Adipocyte (in vitro differentiated cells): ENCODE measurements around the gene TEX53.
A peak's percentile ranks its signal among the peaks of the same experiment; 100 is the strongest.

Experiments
- DNase-seq: peaks from one replicate; pipeline ENCODE4 v3.0.0-alpha.2; 2015; ENCODE audit warnings: low read depth
- H3K27me3 ChIP-seq: replicated peaks from 2 replicates; pipeline ENCODE4 v1.7.0; 2013; ENCODE audit warnings: mild to moderate bottlenecking, low read length, moderate library complexity; ENCODE audit not compliant: control insufficient read depth, insufficient read depth
- H3K36me3 ChIP-seq: 2 replicates; pipeline ENCODE4 v1.7.0; 2013; ENCODE audit warnings: low read length, mild to moderate bottlenecking, moderate library complexity; ENCODE audit not compliant: control insufficient read depth, insufficient read depth, severe bottlenecking
- H3K4me1 ChIP-seq: 2 replicates; pipeline ENCODE4 v1.7.0; 2013; ENCODE audit warnings: mild to moderate bottlenecking, low read length, moderate library complexity; ENCODE audit not compliant: control insufficient read depth, insufficient read depth
- H3K4me3 ChIP-seq: 2 replicates; pipeline ENCODE4 v1.7.0; 2013; ENCODE audit warnings: mild to moderate bottlenecking, low read length, moderate library complexity
- H3K9ac ChIP-seq: 2 replicates; pipeline ENCODE4 v1.7.0; 2013; ENCODE audit warnings: mild to moderate bottlenecking, low read length, moderate library complexity
- H3K9me3 ChIP-seq: 2 replicates; pipeline ENCODE4 v1.7.0; 2013; ENCODE audit warnings: mild to moderate bottlenecking, low read length, moderate library complexity; ENCODE audit not compliant: control insufficient read depth

TEX53 gene

GRCh38 chr9:114662081-114662989 lies 4.7 kb upstream of the TEX53 start:
- Histone ChIP-seq H3K4me3 (no peak overlapping the region), H3K27me3 (peaks cover 10% of the 10 kb centered on the region), H3K9me3 (no peaks in the 10 kb centered on the region), H3K36me3 (no peaks in the 10 kb centered on the region), H3K9ac (no peak overlapping the region), H3K4me1 (no peaks in the 10 kb centered on the region)
- DNase-seq, result peak; percentile 77

- Histone ChIP-seq H3K4me1 (peaks cover 21% of the 10 kb centered on the region), H3K36me3 (no peaks in the 10 kb centered on the region), H3K9me3 (no peaks in the 10 kb centered on the region), H3K9ac (no peak overlapping the region), H3K27me3 (peaks cover 3% of the 10 kb centered on the region), H3K4me3 (no peak overlapping the region)
- no peak for DNase-seq
Measured at GRCh38 chr9:114656301-114656700, 1.3 kb downstream of the TEX53 start.

GRCh38 chr9:114655689-114656088 lies 1.9 kb downstream of the TEX53 start:
- Histone ChIP-seq H3K9me3 (no peaks in the 10 kb centered on the region), H3K4me3 (no peak overlapping the region), H3K36me3 (no peaks in the 10 kb centered on the region), H3K27me3 (no peaks in the 10 kb centered on the region), H3K4me1 (peaks cover 21% of the 10 kb centered on the region), H3K9ac (no peak overlapping the region)
- no peak for DNase-seq

GRCh38 chr9:114653556-114654159 lies 3.9 kb downstream of the TEX53 start:
- H3K9ac ChIP-seq, result peak overlapping the region; percentile 69
- H3K4me3 ChIP-seq, result no peak overlapping the region
- H3K9me3 ChIP-seq, result no peaks in the 10 kb centered on the region
- H3K27me3 ChIP-seq, result no peaks in the 10 kb centered on the region
- H3K4me1 ChIP-seq, result peaks cover 21% of the 10 kb centered on the region
- DNase-seq, result peak; percentile 89
- peaks cover 6% of the 10 kb centered on the region for H3K36me3 ChIP-seq

GRCh38 chr9:114652776-114653555 lies 4.6 kb downstream of the TEX53 start:
- Histone ChIP-seq H3K4me1 (peaks cover 21% of the 10 kb centered on the region), H3K36me3 (peaks cover 8% of the 10 kb centered on the region), H3K4me3 (no peak overlapping the region), H3K9me3 (no peaks in the 10 kb centered on the region), H3K27me3 (no peaks in the 10 kb centered on the region), H3K9ac (peak overlapping the region; percentile 69)
- DNase-seq, result peak; percentile 34

GRCh38 chr9:114643896-114644295 lies 13.7 kb downstream of the TEX53 start:
- Histone ChIP-seq H3K4me3 (no peak overlapping the region), H3K27me3 (no peaks in the 10 kb centered on the region), H3K9ac (no peak overlapping the region), H3K4me1 (no peaks in the 10 kb centered on the region), H3K9me3 (no peaks in the 10 kb centered on the region), H3K36me3 (peaks cover 64% of the 10 kb centered on the region)
- no peak for DNase-seq

- Histone ChIP-seq H3K4me3 (no peak overlapping the region), H3K4me1 (no peaks in the 10 kb centered on the region), H3K9ac (no peak overlapping the region), H3K36me3 (peaks cover 65% of the 10 kb centered on the region), H3K27me3 (no peaks in the 10 kb centered on the region), H3K9me3 (no peaks in the 10 kb centered on the region)
- DNase-seq, result no peak
Measured at GRCh38 chr9:114643001-114643400, 14.6 kb downstream of the TEX53 start.

GRCh38 chr9:114641967-114642366 lies 15.6 kb downstream of the TEX53 start:
- DNase-seq, result no peak
- Histone ChIP-seq H3K9me3 (no peaks in the 10 kb centered on the region), H3K4me1 (no peaks in the 10 kb centered on the region), H3K9ac (no peak overlapping the region), H3K27me3 (no peaks in the 10 kb centered on the region), H3K4me3 (no peak overlapping the region), H3K36me3 (peaks cover 65% of the 10 kb centered on the region)

GRCh38 chr9:114638404-114638803 lies 19.2 kb downstream of the TEX53 start:
- no peak for DNase-seq
- H3K27me3 ChIP-seq, result no peaks in the 10 kb centered on the region
- no peaks in the 10 kb centered on the region for H3K9me3 ChIP-seq
- no peak overlapping the region for H3K9ac ChIP-seq
- no peak overlapping the region for H3K4me3 ChIP-seq
- peaks cover 72% of the 10 kb centered on the region for H3K36me3 ChIP-seq
- no peaks in the 10 kb centered on the region for H3K4me1 ChIP-seq

GRCh38 chr9:114634387-114634786 lies 23.2 kb downstream of the TEX53 start:
- no peak overlapping the region for H3K9ac ChIP-seq
- H3K4me1 ChIP-seq, result no peaks in the 10 kb centered on the region
- no peaks in the 10 kb centered on the region for H3K9me3 ChIP-seq
- no peaks in the 10 kb centered on the region for H3K27me3 ChIP-seq
- H3K4me3 ChIP-seq, result no peak overlapping the region
- no peak for DNase-seq
- peaks cover 75% of the 10 kb centered on the region for H3K36me3 ChIP-seq

- Histone ChIP-seq H3K4me1 (no peaks in the 10 kb centered on the region), H3K9ac (no peak overlapping the region), H3K4me3 (no peak overlapping the region), H3K9me3 (no peaks in the 10 kb centered on the region), H3K36me3 (peaks cover 76% of the 10 kb centered on the region), H3K27me3 (no peaks in the 10 kb centered on the region)
- no peak for DNase-seq
Measured at GRCh38 chr9:114633438-114634089, 24.0 kb downstream of the TEX53 start.
